Measurements from ENCODE around the gene FBP1.

GRCh38 chr9:94632737-94633136 lies 6.6 kb downstream of the FBP1 start:
- no peak for TF ChIP-seq CTCF (IDR thresholded peaks at IDR 0.05)
- TF ChIP-seq EP300 (IDR thresholded peaks at IDR 0.05) = no peak

All from upper lobe of left lung (tissue), 4 donors.